ENCODE results near the gene SMARCAL1.

The SMARCAL1 gene

DNA sequence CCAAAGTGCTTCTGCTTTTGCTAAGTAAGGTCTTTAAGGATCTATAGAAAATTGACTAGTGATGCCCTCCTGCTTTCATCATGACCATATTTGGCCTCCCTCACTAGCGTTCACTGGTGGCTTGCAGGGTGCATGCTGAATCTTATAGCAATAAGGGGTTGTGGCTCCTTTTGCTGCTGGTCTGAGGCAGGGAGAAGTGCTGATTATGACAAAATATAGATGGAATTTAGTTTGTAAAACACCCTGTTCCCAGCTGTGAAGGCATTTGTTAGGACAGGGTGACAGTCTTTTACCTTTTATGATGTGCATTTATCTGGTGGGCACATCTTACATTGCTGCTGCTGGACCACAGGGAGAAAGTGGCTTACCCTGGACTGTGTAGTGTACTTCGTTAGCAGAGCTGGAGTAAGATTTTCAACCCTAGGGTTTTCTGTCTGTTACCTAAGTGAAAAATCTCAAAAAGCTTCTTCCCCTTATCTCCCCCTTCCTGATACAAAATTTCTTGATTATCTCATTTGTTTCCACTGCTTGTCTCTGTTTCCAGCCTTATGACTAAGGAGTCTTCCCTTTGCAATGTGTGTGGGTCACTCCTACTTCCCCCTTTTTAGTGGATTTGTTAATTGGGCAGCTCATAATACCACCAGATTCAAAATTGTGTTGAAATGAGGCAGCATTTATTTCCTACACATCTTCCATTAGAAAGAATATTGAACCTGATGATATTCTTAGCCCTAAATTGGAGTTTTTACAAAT is 65.2 kb downstream of the SMARCAL1 start:
- DNase-seq (ENCODE audit: low read depth): no peak

DNA sequence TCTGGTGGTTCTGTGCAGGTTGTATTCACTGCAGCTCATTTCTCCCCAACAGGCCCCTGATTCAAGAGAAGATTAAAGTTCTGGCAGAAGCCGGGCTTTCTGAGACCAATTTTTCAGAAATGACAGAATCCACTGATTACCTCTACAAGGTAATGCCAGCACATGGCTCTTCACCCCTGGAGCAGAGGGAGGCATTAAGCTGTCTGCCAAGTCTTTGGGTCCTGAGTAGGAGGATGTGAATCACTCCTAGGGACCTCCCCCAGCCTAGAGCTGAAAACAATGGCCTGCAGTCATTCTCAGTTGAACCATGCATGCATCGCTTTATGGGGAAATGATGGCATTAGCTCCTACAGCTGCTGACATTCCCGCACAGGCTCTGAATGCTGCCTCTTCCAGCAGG is 65.9 kb downstream of the SMARCAL1 start:
- peak; percentile 71 for DNase-seq (ENCODE audit: low read depth)

DNA sequence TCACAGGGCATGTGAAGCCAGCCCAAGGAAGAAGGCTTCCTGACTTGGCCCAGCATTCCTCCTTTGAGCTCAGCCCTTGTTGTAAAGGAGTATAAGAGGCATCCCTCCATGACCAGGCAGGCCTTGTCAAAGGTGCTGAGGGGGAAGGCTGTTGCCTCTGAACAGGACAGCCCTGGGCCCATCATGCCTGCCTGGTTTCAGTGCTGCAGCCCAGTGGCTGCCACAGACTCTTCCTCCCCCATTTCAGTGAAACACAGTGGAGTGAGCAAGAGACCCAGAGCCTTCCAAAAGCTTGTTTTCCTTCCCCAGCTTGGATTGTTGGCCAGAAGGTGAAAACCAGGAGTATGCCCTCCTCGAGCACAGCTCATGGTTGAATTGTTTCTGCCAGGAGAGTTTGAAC is 66.5 kb downstream of the SMARCAL1 start:
- no peak for DNase-seq (ENCODE audit: low read depth)

DNA sequence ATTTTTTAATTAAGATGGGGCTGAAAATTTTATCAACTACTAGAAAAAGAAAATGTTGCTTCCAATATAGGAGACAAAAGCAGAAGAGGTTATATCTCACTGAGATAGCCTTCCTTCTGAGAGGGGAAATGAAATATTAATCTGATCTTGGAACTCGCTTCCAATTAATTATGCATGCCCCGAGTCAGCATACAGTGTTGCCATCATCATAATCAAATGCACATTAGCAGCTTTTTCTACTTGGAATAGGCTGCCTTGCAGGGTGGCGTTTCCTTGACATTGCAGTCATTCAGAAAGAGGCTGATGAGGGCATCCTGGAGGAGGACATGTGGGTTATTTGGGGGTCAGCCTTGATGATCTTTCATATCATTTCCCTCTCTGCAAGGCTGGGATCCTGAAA is 67.9 kb downstream of the SMARCAL1 start:
- no peak for DNase-seq (ENCODE audit: low read depth)

DNA sequence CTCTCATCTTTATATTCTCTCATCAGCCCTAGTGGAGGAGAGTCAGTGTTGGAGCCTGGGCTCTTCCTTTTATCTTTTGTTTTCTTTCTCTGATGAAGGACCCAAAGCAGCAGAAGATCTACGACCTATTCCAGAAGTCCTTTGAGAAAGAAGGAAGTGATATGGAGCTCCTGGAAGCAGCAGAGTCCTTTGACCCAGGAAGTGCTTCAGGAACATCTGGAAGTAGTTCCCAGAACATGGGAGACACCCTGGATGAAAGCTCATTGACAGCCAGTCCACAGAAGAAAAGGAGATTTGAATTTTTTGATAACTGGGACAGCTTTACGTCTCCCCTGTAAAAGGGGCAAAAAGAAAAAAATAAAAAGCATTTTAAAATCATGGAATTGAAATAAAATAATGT is 70.4 kb downstream of the SMARCAL1 start:
- DNase-seq (ENCODE audit: low read depth): no peak

DNA sequence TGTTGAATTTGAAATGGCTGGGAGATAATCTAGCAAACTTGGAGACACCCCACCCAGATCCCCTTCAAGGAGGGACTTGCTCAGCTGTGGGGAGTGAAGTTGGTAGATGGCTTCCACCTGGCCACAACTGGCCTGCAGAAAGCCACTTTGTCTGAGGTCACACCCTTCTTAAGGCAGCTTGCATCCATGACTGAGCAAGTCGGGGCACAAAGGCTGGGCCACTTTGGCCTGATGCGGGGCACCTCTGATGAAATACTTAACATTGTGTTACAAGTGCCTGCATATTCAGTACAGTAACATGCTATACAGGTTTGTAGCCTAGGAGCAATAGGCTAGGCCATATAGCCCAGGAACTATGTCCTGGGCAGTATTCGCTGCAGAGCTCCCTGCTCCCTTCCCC is 73.0 kb downstream of the SMARCAL1 start:
- no peak for DNase-seq (ENCODE audit: low read depth)

DNA sequence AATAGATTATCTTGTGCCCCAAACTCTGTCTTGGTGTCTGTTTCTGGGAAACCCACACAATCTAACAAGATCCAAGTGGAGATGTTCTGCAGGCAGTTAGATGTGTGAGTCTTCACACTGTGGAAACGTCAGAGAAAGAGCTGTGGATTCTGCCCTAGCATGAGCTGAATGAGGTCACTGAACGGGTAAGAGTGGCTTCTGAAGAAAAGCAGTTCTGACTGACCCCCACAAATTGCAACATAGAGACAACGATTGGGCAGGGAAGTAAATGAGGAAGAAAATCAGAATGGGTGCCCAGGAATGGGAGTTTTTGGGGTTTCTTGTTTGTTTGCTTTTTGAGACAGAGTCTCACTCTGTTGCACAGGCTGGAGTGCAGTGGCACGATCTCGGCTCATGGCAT is 73.5 kb downstream of the SMARCAL1 start:
- DNase-seq (ENCODE audit: low read depth): no peak

DNA sequence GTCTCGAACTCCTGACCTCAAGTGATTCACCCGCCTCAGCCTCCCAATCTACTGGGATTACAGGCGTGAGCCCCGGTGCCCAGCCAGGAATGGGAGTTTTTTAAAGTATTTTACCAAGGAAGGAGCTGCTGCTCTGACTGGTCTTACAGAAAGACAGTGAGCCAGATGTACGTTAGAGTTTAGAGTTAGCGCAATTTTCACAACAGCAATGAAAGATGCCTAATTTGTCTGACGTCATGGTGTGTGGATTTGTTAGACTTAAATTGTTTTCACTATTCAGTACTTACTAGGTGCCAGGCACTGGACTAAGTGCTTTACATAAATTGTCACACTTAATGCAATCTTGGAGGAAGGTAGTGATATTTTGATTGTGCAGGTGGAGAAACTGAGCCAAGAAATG is 74.0 kb downstream of the SMARCAL1 start:
- DNase-seq (ENCODE audit: low read depth): no peak

DNA sequence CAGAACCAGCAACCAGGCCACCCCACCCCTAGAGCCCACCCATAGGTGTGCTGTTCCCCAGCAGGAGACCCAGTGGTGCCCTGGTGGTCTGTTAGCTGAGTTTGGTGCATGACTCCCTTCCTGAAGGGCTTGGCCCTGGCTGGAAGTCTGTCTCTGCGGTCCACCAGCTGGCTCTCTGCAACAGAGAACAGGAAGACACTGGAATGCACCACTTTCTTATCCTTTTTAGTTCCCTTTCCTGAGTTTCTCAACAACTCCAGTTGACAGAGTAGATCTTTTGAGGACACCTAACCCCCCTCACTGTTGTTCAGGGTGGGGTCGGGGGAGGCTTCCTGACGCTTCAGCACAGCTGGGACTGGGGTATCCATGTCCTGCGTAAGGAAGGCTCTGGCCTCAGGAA is 74.4 kb downstream of the SMARCAL1 start:
- DNase-seq (ENCODE audit: low read depth): no peak

DNA sequence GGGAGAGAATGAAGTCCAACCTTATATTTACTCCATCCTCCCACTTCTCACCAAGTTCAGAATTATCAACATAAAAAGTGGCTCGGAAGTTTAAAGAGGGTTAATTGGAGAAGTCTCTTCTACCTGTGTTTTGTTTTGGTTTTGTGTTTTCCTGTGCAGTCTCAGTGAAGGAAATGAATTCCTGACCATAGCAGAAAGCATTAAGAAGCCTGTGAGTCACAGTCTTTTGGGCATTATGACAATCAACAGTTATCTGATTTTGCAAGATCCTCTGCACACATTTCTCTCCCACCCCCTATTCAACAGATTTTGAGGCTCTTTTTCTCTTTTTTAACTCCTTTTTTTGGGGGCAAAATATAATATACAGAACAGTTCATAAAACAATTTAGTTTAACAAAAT is 77.8 kb downstream of the SMARCAL1 start:
- DNase-seq (ENCODE audit: low read depth): peak; percentile 78

DNA sequence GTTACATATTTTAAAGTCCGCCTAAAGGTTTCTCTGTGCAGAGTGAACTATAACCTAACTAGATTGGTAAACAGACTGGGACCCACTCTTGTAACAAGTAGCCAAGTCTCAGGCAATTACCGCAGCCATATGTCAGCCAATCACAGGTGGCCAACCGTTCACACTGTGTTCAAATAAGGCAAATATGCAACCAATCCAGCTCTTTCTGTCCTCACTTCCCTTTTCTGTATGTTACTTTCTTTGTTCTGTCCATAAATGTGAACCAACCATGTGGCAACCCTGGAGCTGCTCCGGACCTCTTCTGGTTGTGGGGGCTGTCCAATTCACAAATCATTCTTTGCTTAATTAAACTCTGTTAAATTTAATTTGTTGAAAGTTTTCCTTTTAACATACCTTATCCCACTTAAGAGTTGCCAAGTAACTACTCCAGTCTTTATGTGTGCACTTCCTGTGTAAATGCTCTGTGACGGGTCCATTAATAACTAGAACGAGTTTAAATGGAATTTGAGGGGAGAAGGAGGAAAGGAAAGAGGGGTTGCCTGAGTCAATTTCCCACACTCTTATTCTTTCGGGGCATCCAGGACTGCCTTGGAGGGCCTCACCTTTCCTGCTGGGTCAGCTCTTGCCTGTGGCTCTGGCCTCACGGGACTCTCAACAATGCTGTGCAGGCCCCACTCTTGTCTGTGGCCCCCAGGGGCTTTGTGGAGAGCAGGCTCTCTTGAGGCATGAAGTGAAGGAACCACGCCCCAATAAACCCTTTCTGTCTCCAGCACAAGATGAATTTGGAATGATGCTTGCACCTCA is 79.7 kb downstream of the SMARCAL1 start:
- no peak for DNase-seq (ENCODE audit: low read depth)

DNA sequence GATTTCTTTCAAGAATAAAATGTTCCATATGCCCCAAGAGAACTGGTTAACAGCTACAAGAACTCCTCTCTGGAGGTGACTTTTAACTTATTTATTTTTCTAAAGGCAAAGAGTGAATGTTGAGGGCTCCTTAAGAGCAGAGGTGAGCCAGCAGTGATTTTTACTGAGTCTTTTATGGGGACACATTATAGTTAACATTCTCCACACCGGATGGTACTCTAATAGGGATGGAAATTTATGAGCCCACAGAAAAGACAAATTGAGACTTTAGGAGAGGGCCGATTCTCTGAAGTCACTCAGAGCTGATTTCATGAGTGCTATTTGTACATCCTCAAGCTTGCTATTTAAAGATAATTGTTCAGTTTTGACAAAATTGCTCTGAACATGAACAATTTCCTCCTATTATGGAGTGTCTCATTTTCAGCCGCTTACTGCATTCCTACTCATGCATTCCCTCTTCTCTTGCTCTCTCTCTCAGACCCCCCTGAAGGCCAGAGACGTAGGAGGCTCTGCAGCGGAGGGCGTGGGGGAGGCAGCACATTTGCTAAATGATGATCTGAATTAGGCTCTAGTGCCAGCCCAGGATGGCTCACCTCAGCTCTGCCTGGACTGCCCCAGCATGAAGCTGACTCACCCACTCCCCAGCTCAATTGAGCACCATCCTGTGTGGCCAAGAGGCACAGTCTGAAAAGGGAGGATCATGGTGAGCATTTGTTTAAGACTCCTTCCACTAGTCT is 80.5 kb downstream of the SMARCAL1 start:
- DNase-seq (ENCODE audit: low read depth): peak; percentile 92

DNA sequence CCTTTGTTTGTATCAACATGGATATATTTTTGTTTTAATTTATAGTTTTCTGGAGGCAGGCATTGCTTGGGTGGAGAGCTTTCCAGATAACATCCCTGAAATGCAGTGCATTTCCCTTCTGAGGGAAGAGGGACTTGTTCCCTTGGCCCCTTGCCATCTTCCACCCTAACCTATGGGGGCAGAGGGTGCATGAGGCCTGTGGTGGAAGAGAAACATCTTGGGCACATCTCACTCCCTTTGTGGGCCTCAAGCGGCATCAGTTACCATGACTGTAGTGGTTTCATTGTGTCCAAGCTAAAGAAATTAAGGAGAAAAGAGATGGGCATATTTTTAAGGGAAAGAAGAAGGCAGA is 81.0 kb downstream of the SMARCAL1 start:
- no peak for DNase-seq (ENCODE audit: low read depth)

DNA sequence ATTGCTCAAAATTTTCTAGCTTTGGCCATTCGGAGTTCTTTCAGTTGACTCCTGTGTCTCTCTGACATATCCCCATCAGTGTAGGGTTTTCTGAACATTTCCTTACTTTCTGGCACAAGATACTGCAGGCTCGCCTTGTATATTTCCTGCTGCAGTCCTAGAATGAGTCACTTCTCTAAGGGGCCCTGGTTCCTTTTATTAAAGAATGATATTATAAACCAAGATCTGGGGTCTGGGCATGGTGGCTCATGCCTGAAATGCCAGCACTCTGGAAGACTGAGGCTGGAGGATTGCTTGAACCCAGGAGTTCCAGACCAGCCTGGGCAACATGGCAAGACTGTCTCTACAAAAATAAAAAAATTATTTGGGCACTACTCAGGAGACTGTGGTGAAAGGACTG is 83.4 kb downstream of the SMARCAL1 start:
- peak; percentile 48 for DNase-seq (ENCODE audit: low read depth)

DNA sequence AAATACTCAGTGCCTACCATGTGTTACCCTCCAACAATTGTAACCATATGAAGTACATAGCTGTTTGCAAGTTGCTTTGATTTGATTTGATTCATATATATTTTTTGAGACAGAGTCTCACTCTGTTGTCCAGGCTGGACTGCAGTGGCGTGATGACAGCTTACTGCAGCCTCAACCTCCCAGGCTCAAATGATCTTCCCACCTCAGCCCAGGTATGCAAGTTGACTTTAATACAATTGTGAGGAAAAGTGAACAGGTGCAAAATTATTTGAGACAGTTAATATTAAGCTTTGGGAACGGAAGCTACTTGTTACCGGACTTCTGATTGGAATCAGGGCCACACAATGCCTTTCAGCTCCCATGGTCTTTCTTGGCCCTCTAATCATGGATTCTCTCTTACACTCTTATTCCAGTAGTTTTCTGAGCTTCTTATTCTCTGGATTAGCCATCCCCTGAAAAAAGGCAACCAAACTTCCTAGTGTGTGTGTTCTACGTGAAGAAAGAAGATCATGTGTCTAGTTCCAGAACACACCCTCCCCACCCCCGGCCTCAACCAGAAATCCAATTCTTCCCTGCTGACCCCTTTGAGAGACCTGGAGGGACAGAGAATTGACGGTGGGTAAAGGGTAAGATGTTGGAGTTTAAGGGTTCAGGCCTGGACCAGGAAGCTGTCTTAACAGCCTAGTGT is 85.2 kb downstream of the SMARCAL1 start:
- DNase-seq (ENCODE audit: low read depth): no peak

DNA sequence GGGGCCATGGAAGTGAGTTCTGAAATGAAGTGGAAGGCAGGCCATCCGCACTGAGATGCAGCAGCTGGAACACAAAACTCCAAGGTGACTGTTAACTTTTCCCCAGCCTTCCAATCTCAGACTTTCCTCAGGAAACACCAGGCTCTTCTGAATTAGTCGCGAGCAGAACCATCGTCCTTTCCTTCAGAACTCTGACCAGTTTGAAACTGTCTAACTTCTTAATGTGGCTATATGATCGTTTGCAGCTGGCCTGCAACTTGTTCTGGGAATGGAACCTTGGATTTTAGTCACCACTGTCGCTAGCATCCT is 85.7 kb downstream of the SMARCAL1 start:
- no peak for DNase-seq (ENCODE audit: low read depth)

DNA sequence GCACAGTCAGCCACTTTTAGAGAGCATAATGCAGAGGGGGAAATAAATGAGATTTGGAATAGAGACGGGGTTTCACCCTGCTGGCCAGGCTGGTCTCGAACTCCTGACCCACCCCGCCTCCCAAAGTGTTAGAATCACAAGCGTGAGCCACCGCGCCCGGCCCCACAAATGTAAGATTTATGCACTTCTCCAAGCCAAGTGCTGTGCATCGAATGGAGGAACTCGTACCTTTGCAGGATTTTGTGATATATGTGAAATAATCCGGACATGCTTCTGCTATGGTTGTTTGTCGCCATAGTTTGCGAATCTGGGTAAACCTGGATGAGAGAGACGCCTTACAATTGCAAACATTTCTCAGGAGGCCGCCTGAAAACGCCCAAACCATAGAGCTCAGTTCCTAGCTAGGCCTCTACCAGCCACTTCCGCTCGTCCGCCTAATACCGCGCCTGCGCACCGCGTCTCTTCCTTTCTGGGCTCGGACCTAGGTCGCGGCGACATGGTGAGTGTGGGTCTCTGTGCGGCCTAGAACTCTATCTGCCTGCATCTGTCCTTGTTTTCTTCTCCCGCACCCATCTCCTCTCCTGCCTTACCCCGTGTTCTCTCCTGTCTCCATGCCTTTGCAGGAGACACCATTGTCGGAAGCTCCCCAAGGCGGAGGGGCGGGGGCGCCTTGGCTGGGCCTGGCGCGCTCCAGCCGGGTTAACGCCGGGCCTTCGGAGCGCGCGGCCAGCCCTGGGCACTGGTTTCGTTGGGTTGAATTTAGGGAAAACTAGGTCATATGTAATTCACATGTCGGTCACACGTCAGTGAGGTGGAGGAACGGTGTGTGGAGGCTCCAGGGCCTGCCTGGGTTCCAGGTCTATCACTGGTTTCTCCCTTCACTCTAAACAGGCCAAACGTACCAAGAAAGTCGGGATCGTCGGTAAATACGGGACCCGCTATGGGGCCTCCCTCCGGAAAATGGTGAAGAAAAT is 86.4 kb downstream of the SMARCAL1 start, which contains the start of gene RPL37A:
TSS of gene RPL37A (plus strand) at position 466 of the 974 bp plus-strand sequence. CDS start at position 497, 31 bp downstream.
- DNase-seq (ENCODE audit: low read depth): peak; percentile 95

DNA sequence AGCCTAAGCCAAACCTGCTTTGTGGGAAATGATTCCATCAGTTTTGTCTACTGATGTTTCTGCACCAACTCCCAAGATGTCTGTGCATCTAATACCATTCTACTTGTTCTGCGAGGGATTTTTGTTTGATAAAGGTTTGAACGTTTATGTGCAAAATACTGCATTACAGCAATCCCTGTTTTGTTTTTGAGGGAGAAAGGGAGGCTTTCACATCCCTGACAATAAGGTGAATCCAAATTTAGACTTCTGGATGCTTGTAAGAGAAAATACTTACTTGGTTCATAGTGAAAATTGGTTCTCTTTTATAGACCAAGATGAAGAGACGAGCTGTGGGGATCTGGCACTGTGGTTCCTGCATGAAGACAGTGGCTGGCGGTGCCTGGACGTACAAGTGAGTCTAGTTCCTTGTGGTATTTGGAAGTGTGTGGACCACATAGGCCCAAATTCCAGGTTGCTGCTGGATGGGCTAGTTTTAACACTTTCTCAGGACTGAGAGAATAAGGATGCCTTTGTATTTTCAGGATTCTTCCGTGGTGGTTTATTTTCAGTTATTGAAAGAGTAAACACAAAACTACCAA is 87.4 kb downstream of the SMARCAL1 start:
- DNase-seq (ENCODE audit: low read depth): no peak

DNA sequence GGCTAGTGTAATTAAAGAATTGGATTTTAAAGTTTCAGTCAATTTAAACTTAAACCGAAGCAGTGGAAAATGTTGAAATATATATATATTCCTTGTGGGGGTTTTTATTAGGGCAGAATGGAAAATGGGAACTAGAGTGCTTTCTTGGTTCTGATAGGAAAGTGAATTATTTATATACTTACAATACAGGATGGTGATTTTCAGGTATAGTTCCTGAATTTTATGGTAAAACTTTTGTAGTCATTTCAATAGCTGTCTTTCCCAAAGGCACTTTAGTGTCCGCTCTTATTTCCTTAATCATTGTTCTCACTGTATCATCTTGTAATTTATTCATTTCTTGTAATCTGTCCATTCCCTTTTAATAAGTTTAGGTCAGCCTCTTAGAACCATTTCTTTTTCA is 88.3 kb downstream of the SMARCAL1 start:
- DNase-seq (ENCODE audit: low read depth): no peak

DNA sequence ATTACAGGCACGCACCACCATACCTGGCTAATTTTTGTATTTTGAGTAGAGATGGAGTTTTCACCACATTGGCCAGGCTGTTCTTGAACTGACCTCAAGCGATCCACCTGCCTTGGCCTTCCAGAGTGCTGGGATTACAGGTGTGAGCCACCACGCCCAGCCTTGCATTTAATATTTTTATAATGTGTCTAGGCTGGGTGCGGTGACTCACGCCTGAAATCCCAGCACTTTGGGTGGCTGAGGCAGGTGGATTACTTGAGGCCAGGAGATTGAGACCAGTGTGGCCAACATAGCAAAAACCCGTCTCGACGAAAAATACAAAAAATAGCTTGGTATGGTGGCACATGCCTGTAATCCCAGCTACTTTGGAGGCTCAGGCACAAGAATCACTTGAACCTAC is 89.6 kb downstream of the SMARCAL1 start:
- no peak for DNase-seq (ENCODE audit: low read depth)
